GM21619 (cell line): ENCODE data around the gene SLC7A4.
"Not testable (repeated sequence)": the region's sequence is repeated elsewhere in the genome, so short reads cannot be mapped to it uniquely, and the experiment has no call there.

Experiments
- ATAC-seq: cut with Tn5 transposase; IDR thresholded peaks from one replicate; pipeline ENCODE4 v1.9.1; 2021; ENCODE audit not compliant: unreplicated experiment

SLC7A4 gene

DNA sequence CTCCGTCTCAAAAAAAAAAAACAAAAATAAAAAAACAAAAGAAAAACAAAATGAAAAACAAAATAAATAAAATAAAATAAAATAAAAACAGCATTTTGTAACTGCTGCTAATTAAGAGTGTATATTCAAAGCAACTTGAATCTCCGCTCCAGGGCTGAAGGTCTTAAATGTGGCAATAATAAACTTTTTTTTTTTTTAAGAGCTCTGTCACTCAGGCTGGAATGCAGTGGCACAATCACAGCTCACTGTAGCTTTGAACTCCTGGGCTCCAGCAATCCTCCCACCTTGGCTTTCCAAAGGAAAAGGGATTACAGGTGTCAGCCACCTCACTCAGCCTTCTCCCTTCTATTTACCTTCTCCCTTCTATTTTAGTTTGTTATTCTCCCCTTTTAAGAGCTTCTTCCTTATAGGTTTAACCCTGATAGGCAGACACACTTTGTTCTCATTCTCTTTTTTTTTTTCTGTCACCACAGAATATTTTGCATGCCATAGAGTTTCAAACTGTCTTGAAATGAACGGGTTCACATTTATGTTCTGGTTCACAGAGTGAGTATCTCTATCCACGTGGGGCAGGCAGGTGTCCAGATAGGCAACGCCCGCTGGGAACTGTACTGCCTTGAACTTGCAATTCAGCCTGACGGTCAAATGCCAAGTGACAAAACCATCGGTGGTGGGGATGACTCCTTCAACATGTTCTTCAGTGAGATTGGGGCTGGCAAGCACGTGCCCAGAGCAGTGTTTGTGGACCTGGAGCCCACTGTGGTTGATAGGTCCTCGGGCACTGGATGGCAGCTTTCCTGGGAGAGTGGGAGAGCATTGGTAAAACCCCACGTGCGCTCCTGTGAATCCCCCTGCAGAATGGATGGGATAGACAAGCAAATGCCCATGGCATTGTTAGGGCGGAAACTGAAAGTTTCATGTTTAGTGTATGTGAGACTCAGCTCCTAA is 32.8 kb upstream of the SLC7A4 start:
- no peak for ATAC-seq

DNA sequence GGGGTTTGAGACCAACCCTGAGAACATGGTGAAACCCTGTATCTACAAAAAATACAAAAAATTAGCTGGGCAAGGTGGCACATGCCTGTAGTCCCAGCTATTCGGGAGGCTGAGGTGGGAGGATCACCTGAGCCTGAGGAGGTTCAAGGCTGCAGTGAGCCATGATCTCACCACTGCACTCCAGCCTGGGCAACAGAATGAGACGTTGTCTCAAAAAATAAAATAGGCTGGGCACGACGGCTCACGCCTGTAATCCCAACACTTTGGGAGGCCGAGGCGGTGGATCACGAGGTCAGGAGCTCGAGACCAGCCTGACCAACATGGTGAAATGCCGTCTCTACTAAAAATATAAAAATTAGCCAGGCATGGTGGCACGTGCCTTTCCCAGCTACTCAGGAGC is 32.1 kb upstream of the SLC7A4 start:
- ATAC-seq = not testable (repeated sequence)

DNA sequence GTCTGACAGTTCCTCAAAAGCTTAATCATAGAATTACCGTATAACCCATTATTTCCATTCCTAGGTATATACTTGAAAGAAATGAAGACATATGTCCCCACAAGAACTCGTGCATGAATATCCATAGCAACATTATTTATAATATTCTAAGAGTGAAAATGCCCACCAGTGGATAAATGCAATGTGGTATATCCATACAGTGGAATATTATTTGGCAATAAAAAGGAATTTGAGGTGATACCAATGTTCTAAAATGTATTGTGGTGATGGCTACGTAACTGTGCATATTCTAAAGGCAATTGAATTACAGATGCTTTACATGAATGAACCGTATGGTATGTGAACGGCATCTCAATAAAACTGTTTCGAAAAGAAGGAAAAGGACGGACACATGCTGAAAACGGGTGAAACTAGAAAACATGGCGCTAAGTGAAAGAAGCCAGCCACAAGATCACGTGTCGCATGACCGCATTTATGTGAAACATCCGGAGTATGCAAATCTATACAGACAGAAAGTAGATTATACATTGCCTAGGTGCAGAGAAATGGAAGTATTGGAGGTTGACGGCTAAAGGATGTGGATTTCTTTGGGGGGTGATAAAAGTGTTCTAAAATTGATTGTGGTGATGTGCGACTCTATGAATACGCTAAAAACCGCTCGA is 29.4 kb upstream of the SLC7A4 start:
- not testable (repeated sequence) for ATAC-seq

DNA sequence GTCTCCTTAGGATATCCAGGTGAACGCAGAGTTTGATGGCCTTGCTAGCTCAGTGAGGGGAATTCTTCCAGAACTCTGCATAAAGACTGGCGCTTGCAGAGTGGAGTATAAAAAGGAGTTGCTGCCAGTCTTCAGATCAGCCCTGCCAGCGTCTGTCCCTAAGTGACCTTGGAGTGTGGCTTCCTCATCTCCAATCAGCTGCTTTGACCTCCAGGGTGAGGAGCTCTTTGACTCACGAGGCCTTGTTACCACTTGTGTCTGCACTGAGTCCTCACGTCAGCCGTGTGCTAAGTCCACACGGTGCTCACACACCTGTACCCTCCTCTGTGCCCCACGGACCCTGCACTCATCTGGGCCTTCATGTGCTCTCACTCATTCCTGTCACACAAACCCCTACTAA is 28.0 kb upstream of the SLC7A4 start:
- ATAC-seq = not testable (repeated sequence)

DNA sequence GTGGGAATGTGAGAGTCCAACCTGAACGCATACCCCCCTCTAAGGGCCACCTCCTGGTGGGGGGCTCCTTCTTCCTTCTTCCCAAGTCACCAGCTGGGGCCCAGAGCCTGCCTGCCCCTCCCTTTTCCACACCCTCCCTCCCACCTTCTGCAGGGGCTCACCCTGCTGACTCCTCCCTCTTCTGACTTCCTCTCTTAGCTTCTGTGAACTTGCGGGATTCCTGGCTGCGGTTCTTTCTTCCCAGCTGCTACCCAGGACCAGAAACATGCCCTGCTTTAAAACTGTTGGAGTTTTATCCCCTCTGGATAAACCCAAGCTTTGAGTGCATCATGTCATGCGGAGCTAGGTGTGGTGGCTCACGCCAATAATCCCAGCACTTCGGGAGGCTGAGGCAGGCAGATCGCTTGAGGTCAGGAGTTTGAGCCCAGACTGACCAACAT is 23.5 kb upstream of the SLC7A4 start:
- ATAC-seq = no peak

DNA sequence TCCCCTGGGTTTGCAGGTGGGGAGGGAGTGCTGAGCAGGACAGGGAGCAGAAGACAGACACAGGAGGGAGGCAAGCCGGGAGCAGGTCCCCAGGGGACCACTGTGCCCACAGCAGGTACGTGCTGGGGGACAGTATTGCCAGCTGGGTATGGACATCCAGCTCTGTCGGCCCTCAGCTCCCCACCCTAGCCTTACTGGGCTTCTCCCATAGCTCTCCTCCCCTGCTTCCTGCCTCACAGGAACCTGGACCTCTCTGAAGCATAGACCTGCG is 23.1 kb upstream of the SLC7A4 start:
- no peak for ATAC-seq

DNA sequence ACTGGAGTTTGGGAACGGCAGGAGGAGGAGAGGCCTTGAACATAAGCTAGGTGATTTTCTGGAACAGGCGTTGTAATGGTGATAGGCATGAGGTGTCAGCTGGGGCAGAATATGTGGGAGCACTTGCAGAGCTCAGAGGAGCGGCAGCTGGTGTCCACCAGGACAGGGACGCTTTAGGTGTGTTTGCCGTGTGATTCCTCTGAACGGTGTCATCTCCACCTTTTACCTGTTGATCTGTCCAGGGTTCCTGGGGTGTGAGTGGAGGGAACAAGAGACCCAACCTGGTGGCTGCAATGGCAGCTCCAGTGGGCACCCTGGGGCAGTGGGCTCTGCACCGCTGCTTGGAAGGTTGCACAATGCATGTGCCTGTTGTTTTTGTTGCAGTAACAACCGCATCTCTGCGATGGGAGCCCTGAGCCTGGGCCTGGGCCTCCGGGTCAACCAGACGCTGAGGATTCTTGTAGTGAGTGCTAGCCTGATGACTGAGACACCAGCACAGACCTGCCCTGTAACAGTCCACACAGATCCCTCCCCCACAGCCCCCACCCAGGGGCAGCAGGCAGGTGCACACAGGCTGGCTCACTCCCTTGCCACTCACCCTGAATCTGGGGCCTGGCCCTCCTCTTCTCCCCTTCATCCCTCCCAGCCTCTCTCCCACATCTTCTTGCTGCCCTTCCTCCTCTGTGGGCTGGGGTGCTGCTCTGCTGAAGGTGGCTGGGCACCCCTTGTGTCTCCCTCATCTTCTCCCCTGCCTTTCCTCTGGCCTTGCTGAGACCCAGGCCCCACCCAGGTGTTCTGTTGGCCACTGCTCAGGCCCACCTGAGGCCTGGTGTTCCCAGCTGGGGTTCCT is 22.6 kb upstream of the SLC7A4 start:
- ATAC-seq = no peak

DNA sequence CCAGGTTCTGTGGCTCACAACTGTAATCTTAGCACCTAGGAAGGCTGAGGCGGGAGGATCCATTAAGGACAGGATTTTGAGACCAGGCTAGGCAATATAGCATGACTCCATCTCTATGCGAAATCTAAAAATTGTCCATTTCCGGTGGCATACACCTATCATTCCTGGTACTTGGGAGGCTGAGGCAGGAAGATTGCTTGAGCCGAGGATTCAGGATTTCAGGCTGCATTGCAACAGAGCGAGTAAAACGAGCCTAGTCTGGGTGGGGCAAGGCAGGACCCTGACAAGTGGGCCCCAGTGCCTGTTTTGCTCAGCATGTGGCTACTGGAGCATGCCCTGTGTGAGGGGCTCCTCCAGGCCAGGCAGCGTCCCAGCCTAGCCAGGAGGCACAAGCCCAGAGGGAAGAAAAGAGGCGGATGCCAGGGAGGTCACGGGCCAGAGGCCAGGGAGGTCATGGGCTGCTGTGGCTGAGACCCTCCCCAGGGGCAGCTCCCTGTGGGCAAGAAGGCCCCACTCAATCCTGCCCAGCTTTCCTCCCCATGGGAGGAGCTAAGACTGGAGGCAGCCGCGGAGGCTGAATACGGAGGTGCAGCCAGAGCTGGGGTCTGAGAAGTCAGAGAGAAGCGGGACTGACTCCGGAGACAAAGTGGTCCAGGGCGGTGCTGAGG is 21.8 kb upstream of the SLC7A4 start:
- ATAC-seq = no peak

DNA sequence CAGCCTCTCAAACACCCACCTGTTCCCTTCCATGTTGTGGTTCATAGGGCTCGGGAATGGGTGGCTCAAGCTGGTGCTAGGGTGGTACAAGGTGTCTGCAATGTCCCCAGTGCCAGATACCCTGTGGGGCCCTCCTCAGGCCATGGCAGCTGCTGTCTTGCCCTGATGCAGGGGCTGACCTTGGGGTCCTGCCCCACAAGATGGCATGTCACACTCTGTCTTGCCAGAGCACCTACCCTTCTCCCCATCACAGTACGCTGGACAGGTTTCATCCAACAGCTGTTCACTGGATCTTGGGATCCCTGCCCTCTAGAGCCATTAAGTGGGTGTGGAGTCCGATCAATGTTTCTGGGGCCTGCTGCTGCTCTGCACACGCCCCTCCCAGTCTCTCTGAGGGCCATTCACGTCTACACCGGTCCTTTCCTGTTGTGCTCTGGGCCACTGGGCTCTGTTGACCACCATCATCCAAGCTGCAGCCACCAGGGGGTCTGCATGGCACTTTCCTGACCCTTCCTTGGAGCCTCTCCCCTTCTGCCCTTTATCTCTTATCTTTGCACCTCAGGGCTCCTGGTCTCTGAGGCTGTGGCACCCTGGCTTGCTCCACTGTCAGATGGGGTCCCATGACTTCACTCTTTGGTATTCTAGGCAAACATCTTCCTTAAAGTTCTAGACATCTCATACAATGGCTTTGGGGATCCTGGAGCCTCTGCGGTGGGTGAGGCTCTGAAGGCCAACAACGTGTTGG is 20.5 kb upstream of the SLC7A4 start:
- no peak for ATAC-seq

DNA sequence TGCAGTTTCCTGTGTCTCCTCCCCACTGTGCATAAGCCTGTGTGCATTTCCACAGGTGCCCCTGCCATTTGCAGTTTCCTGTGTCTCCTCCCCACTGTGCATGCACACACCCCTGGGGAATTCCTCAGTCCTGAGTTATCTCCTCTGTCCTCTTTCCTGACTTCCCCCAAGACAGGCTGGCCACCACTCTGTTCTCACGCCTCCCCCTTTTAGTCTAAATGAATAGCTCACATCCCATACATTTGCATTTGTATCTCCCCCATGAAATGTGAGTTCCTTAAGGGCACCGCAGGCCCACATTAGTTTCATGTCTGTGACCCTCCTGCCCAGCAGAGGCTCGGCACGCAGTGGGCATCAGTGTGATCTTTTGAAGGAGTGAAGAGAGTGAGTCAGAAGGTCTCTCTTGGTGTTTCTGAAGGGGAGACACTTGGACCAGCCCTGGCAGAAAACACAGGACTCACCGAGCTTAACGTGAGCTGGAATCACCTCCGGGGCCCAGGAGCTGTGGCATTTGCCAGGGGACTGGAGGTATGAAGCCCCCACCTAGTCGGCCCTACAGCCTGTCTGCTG is 19.6 kb upstream of the SLC7A4 start:
- ATAC-seq = no peak

DNA sequence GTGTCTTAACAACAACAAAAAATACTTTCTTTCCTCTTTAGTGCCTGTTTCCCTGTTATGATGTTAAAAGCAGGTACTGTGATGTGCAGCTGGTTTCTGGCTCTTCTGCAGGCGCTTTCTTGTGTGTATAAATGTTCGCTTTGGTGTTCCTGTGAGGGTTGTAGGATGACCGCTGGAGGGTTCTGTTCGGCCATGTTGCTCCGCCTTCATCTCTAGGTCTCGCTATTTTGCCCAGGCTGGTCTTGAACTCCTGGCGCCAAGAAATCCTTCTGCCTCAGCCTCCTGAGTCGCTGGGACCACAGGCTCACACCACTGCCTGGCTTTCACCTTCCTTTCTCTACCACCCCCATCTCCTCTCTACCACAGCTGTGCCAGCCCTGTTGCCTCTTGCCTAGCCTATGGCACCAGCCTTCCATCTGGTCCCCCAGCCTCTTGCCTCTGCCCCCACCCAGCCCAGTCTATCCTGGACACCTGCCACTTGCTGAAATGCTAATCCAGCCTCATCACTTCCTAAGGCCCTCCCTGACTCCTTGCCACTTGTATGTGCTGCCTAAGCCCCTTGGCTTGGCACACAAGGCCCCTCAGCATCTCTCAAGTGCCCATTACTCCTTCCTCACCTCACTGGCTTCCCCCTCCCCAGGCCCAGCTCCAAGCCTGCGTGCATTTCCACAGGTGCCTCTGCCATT is 18.9 kb upstream of the SLC7A4 start:
- ATAC-seq = no peak

DNA sequence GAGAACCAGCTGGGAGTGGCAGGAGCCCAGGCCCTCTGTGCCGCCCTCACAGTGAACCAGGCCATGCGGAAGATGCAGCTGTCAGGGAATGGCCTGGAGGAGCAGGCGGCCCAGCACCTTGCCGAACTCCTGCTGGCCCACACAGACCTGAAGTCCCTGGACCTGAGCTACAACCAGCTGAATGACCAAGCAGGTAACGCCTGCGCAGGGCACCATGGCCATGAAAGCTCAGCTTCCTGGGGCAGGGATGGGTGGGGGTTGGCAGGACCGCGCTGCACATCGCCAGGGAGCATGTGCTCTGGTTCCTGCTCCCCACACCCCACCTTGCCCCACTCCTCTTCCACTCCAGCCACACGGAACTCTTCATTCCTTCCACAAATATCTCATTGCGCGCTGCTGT is 16.6 kb upstream of the SLC7A4 start:
- ATAC-seq = not testable (repeated sequence)

DNA sequence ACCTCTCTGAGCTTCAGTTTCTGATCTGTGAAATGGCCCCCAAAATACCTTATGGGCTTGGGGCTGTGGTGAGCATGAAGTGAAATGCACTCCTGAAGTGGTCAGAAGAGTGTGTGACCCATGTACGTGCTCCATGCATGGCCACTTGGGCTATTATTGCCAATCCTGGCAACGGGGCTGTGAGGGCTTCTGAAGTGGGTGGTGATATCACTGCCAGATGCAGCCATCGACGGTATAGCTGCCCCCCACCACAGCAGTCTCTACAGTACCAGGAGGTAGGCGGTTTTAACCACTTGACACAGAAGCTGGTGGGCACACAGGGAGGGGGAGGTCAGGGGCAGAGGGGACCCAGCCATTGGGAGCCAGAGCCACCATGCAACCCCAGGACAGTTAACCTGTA is 16.1 kb upstream of the SLC7A4 start:
- ATAC-seq = not testable (repeated sequence)

DNA sequence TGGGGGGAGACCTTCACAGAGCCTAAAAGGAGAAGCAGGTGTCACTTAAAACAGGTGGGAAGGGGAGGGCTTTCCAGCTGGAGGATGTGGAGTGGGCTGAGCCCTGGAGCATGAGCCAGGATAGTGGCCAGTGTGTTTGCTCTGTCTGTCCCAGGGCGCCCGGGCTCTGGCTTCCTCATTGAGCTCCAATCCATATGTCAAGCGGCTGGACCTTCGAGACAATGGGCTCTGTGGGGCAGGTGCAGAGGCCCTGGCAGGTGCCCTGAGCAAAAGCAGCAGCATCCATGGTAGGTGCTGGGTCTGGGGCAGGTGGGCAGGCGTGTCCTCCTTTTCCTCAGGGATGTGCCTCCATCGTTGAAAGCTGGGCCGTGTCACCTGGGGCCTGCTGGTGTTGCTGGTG is 15.4 kb upstream of the SLC7A4 start:
- ATAC-seq = no peak

DNA sequence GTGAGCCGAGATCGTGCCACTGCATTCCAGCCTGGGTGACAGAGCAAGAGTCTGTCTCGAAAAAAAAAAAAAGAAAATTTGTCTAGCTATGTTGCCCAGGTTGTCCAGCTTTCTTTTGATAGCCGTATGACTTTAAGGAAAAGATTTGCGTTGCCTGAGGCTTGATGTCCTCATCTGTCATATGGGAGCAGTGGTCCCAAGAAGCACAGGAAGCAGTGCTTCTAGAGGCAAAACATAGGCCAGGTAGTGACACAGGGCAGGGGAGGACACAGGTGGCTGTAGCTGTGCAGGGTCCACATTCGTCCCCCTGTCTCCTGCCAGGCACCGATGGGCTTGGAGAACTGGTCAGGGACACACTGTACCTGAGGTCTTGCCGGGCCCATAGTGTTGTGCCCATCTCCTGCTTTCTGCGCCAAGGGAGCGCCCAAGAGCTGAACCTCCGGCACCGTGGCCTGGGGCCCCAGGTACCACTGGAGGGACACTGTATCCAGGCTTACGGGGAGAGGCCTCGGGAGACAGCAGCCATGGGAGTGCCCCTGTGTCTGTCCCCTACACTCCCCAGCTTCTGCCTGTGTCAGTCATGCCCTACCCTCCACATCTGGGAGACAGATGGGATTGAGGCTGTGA is 14.8 kb upstream of the SLC7A4 start:
- no peak for ATAC-seq

DNA sequence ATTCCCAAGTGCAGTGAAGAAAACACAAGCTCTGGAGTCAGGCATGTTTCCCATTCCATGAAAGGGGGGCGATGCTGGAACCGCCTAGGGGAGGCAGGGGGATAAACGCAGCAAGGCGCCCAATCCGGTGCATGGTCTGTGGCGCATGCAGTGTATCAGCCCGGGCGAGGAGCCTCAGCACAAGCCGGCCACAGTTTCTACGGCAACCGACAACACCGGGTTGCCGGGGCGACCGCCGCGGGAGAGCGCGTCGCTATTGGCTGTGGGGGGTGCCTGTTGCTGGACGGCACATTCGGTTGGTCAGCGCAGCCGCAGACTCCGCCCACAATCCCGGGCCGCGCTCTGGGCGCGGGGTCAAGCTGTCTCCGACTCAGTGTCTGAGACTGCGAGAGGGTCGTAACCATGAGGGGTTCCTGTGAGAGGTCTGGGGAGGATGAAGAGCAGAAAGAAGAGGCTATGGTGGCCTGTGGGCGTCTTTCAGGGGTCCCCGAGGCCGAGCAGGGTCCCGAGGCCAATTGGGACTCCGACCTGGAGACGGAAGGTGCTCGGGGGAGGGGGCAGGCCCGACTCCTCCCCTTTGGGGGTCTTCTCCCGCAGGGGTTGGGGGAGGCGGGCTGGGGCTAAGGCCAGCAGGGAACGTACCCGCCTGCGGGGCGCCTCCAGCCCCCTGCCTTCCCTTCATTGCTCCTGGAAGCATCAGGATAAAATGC is 13.4 kb upstream of the SLC7A4 start, which contains the start of gene LRRC74B:
Gene LRRC74B, plus strand, starts transcription at position 362 of the 710 bp plus-strand sequence. Its CDS starts 41 bp downstream, at position 403.
- ATAC-seq = peak; percentile 93

DNA sequence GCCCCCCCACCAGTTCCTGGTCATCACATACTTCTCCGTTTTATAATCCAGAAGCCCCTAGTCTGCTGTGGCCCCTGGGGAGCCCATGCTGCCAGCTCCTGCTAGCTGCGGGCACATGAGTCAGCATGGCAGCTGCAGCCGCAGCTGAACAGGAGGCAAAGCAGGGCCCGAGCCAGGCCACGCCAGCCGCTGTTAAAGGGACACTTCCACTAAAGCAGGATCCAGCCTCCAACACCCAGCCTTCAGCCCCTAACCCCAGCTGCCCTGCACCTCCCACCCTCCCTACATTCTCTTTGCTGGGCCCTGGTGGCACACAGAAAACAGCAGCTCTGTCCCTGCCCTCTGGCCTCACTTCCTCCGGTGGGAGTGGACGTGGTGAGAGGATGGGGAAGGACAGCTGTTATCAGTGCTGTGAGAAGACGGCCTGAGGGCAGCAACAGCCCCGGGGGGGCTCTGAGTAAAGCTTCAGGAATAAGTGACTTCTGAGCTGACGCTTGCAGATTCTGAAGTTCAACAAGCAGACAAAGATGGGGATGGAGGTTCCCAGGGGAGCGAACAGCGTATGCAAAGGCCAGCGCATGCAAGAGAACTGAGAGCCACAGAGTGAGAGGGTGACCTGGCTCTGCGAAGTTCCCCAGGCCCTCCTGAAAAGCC is 12.7 kb upstream of the SLC7A4 start:
- no peak for ATAC-seq
